Gastrocnemius medialis (tissue), 4 donors: ENCODE measurements around the gene HSPA2. TPM values are rescaled to one million over a fixed set of nuclear protein-coding genes. Genes with fewer than 3 reads are reported as not detected.
"Not testable (repeated sequence)": the region's sequence is repeated elsewhere in the genome, so short reads cannot be mapped to it uniquely, and the experiment has no call there.

ENCODE experiments used
- ATAC-seq, 2 donors: fragments of 150-250 bp; one replicate each; pipeline ENCODE4 v1.9.1; 2016
- DNase-seq, 2 donors: peaks; one replicate each; pipeline ENCODE4 v3.0.0-alpha.2; 2019
- H3K27ac ChIP-seq, 4 donors: fragments of 200-600 bp; sonication (generic); 1 replicate in 1 of 4; 2 replicates in 3 of 4; pipeline ENCODE4 v1.5.1; 2016 to 2018; ENCODE audit warnings: mild to moderate bottlenecking in 2 of 4, moderate library complexity in 1 of 4
- H3K27me3 ChIP-seq, 3 donors: fragments of 200-600 bp; sonication (generic) in 2 of 3; 1 replicate in 1 of 3; 2 replicates in 2 of 3; pipeline versions ENCODE4 v1.5.1 to v1.6.0; 2016 to 2019; ENCODE audit warnings: mild to moderate bottlenecking in 1 of 3, moderate library complexity in 1 of 3
- H3K36me3 ChIP-seq, 2 donors: fragments of 200-600 bp; sonication (generic) in 1 of 2; one replicate each; pipeline ENCODE4 v1.5.1; 2017 to 2018
- H3K4me1 ChIP-seq, 2 donors: fragments of 200-600 bp; sonication (generic) in 1 of 2; one replicate each; pipeline ENCODE4 v1.5.1; 2016 to 2017; ENCODE audit warnings: mild to moderate bottlenecking in 2 of 2
- H3K4me3 ChIP-seq, 4 donors: fragments of 200-600 bp; sonication (generic) in 3 of 4; 1 replicate in 1 of 4; 2 replicates in 3 of 4; pipeline ENCODE4 v1.5.1; 2016 to 2019; ENCODE audit warnings: mild to moderate bottlenecking in 2 of 4
- H3K9me3 ChIP-seq, 3 donors: fragments of 200-600 bp; sonication (generic) in 2 of 3; 1 replicate in 1 of 3; 2 replicates in 2 of 3; pipeline ENCODE4 v1.5.1; 2016 to 2019
- CTCF ChIP-seq, 5 experiments: fragments of 450-650 bp in 3 of 5; fragments of 200-600 bp in 2 of 5; sonication (generic) in 2 of 5; IDR thresholded peaks in 4 of 5; conservative IDR thresholded peaks in 1 of 5; 1 replicate in 4 of 5; 2 replicates in 1 of 5; pipeline ENCODE4 v1.5.1; 2016 to 2019; ENCODE audit warnings: antibody characterized with exemption in 5 of 5, mild to moderate bottlenecking in 3 of 5, moderate library complexity in 3 of 5
- POLR2A ChIP-seq, 2 donors: fragments of 450-650 bp; IDR thresholded peaks; one replicate each; pipeline ENCODE4 v1.6.1; 2017; ENCODE audit warnings: antibody characterized with exemption in 2 of 2, mild to moderate bottlenecking in 2 of 2, moderate library complexity in 2 of 2
- in situ Hi-C, 4 donors: fragments of 200-750 bp; cut with MboI; loops; one replicate each; pipeline versions ENCODE4 v1.15.0 to v1.8.0; 2017; ENCODE audit warnings: low sequenced_read_pairs in 4 of 4
- intact Hi-C: fragments of 100-400 bp; cut with DNase I; formaldehyde crosslinking; loops from one replicate; pipeline ENCODE4 v1.15.1; 2023; ENCODE audit warnings: low total_unique reads
- total RNA-seq, 4 donors: library from RNA; depleted of rRNA; stranded (reverse); fragments of >200 nt; gene quantifications; one replicate each; pipeline versions ENCODE4 v1.1.0 to v1.2.3, GENCODE V29; 2016

The HSPA2 gene
- total RNA-seq, 4 donors from 2014 or later = 69.6 to 113 (median 96.4) TPM

- no peak overlapping the region for H3K4me3 ChIP-seq
- no peaks in the 10 kb centered on the region for H3K27me3 ChIP-seq
- DNase-seq (no peak), ATAC-seq (no peak)
- peak overlapping the region; percentile 97 to 99 (median 98) for H3K27ac ChIP-seq
- intact Hi-C loops (loop anchor here (5.0 to 10.0 kb wide), 4 partner anchors 63 to 523 kb away; partner anchors contain the start of gene CHURC1), in situ Hi-C loops (no loop called here)
- no peaks in the 10 kb centered on the region for H3K9me3 ChIP-seq
- no peaks in the 10 kb centered on the region for H3K36me3 ChIP-seq
- peaks cover 46 to 72% of the 10 kb centered on the region in 2 donors for H3K4me1 ChIP-seq
- TF ChIP-seq POLR2A (IDR thresholded peaks at IDR 0.05) = no peak
These were observed 31.5 kb upstream of the HSPA2 start for GRCh38 chr14:64509036-64509435.

- H3K4me1 ChIP-seq = peaks cover 54 to 81% of the 10 kb centered on the region in 2 donors
- TF ChIP-seq CTCF (IDR thresholded peaks at IDR 0.05 in 4 of 5, conservative IDR thresholded peaks at IDR 0.05 in 1 of 5) (peak; percentile 68 to 90 (median 83)), POLR2A (IDR thresholded peaks at IDR 0.05) (no peak)
- no peak overlapping the region for H3K4me3 ChIP-seq
- H3K36me3 ChIP-seq = no peaks in the 10 kb centered on the region
- intact Hi-C loops = loop anchor here (1.0 to 2.0 kb wide), 2 partner anchors 46 to 80 kb away; partner anchors contain the start of gene AKAP5
- ATAC-seq (peak; percentile 57 to 72), DNase-seq (peak; percentile 37 to 54)
- in situ Hi-C loops = no loop called here
- H3K27me3 ChIP-seq = no peaks in the 10 kb centered on the region
- H3K27ac ChIP-seq = peak overlapping the region; percentile 42 to 99 (median 66)
- H3K9me3 ChIP-seq = no peaks in the 10 kb centered on the region
These were observed 29.5 kb upstream of the HSPA2 start for GRCh38 chr14:64510825-64511671.

GRCh38 chr14:64513271-64513670 lies 27.3 kb upstream of the HSPA2 start:
- TF ChIP-seq POLR2A (IDR thresholded peaks at IDR 0.05) (no peak), CTCF (IDR thresholded peaks at IDR 0.05 in 4 of 5, conservative IDR thresholded peaks at IDR 0.05 in 1 of 5) (no peak)
- intact Hi-C loops (no loop called here), in situ Hi-C loops (no loop called here)
- Histone ChIP-seq H3K36me3 (no peaks in the 10 kb centered on the region), H3K9me3 (no peaks in the 10 kb centered on the region), H3K27me3 (no peaks in the 10 kb centered on the region), H3K4me1 (peaks cover 55 to 68% of the 10 kb centered on the region in 2 donors), H3K27ac (peak overlapping the region in 1 of 4 donors; percentile 99), H3K4me3 (no peak overlapping the region)
- ATAC-seq (no peak), DNase-seq (no peak)

- no peak for TF ChIP-seq CTCF (IDR thresholded peaks at IDR 0.05 in 4 of 5, conservative IDR thresholded peaks at IDR 0.05 in 1 of 5)
- no peak for TF ChIP-seq POLR2A (IDR thresholded peaks at IDR 0.05)
- H3K27me3 ChIP-seq = no peaks in the 10 kb centered on the region
- ATAC-seq (peak in 1 of 2 donors; percentile 53), DNase-seq (no peak)
- H3K27ac ChIP-seq = peak overlapping the region in 3 of 4 donors; percentile 17 to 99 (median 56)
- H3K4me1 ChIP-seq = peaks cover 60% of the 10 kb centered on the region in 2 donors
- intact Hi-C loops = no loop called here
- H3K4me3 ChIP-seq = no peak overlapping the region
- H3K9me3 ChIP-seq = no peaks in the 10 kb centered on the region
- in situ Hi-C loops = no loop called here
- H3K36me3 ChIP-seq = no peaks in the 10 kb centered on the region
These were observed 25.5 kb upstream of the HSPA2 start for GRCh38 chr14:64515053-64515452.

- no peak for DNase-seq
- intact Hi-C loops (no loop called here), in situ Hi-C loops (no loop called here)
- Histone ChIP-seq H3K27ac (peak overlapping the region in 2 of 4 donors; percentile 16 to 99), H3K27me3 (no peaks in the 10 kb centered on the region), H3K9me3 (no peaks in the 10 kb centered on the region), H3K36me3 (peaks cover 0 to 5% of the 10 kb centered on the region in 2 donors), H3K4me1 (peaks cover 51 to 57% of the 10 kb centered on the region in 2 donors), H3K4me3 (no peak overlapping the region)
- ATAC-seq = no peak
- TF ChIP-seq POLR2A (IDR thresholded peaks at IDR 0.05) (no peak), CTCF (IDR thresholded peaks at IDR 0.05 in 4 of 5, conservative IDR thresholded peaks at IDR 0.05 in 1 of 5) (no peak)
These were observed 23.6 kb upstream of the HSPA2 start for GRCh38 chr14:64516969-64517368.

- Histone ChIP-seq H3K27ac (peak overlapping the region; percentile 49 to 59 (median 56)), H3K36me3 (peaks cover 0 to 12% of the 10 kb centered on the region in 2 donors), H3K4me1 (peaks cover 44 to 54% of the 10 kb centered on the region in 2 donors)
- ATAC-seq, DNase-seq, H3K9me3 ChIP-seq, H3K4me3 ChIP-seq, in situ Hi-C loops, H3K27me3 ChIP-seq, intact Hi-C loops: not testable (repeated sequence)
These were observed 22.9 kb upstream of the HSPA2 start for GRCh38 chr14:64517667-64518066.
